HG02588 (cell line): Measurements from ENCODE around the gene CXCR5.
"Not testable (repeated sequence)": the region's sequence is repeated elsewhere in the genome, so short reads cannot be mapped to it uniquely, and the experiment has no call there.

Experiments used
- ATAC-seq: cut with Tn5 transposase; IDR thresholded peaks from one replicate; pipeline ENCODE4 v1.9.1; 2021; ENCODE audit warnings: mild to moderate bottlenecking, moderate library complexity; ENCODE audit not compliant: unreplicated experiment

The CXCR5 gene, protein sequence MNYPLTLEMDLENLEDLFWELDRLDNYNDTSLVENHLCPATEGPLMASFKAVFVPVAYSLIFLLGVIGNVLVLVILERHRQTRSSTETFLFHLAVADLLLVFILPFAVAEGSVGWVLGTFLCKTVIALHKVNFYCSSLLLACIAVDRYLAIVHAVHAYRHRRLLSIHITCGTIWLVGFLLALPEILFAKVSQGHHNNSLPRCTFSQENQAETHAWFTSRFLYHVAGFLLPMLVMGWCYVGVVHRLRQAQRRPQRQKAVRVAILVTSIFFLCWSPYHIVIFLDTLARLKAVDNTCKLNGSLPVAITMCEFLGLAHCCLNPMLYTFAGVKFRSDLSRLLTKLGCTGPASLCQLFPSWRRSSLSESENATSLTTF

DNA sequence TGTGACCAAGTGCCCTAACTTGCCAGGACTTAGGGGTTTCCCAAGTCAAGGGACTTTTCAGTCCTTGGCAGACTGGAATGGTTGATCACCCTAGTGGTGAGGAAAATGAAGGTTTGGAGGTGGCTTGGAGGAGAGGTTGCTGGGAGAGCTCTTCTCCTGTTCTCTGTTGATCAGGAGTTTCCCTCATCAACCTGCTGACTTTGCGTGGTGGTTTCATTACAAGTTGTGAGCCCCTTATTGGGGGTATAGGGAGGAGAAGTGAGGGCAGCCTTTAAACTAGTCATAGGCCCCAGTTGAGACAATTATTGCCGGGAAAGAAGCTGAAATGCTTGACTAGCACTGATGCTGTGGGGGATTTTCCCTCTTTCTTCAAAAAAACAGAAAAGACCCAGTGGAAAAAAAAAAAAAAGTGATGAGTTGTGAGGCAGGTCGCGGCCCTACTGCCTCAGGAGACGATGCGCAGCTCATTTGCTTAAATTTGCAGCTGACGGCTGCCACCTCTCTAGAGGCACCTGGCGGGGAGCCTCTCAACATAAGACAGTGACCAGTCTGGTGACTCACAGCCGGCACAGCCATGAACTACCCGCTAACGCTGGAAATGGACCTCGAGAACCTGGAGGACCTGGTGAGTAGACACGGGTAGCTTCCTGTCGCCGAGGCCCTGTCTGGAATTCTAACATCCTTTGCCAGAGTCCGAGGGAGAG, at the start of gene CXCR5:
TSS of gene CXCR5 (plus strand) at position 525 of the 704 bp plus-strand sequence. CDS start at position 575, 50 bp downstream.
- peak; percentile 79 for ATAC-seq

DNA sequence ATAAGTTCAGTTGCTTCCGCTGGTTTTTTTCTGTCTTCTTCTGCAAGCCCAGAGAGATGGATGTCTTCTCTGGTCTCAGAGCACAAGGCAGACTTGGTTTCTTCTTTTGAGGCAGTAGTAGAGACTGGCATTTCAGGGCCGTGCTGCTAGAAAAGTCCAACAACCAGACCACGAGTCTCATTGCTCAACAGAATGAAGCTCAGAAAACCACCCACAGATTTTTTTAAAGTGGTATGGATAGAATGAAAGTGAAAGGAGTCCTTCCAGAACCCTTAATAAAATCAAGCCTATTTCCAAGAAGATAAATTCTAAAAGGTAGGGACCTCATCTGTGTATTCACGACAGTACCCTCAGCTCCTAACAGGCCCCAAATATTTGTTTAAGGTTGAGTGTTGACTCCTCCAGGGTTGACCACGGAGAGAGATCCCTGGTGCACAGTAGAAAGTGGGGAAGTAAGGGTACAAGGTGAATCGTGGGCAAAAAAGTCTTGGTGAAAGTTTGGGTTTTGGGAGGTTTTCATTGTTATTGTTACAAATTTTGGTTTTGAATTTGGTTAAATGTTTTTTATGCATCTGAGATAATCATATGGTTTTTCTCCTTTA, 49.2 kb upstream of the CXCR5 start:
- no peak for ATAC-seq

DNA sequence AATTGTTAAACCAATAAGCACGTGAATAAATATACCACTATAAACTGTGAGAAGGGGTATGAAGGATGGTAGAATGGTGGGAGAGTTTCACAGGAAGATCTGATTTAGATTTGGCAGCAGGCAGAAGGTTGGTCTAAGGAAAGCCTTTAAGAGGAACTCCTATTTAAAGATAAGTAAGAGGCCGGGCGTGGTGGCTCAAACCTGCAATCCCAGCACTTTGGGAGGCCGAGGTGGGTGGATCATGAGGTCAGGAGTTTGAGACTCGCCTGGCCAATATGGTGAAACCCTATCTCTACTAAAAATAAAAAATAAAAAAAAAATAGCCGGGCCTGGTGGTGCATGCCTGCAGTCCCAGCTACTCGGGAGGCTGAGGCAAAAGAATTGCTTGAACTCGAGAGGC, 45.8 kb upstream of the CXCR5 start:
- ATAC-seq, result no peak

DNA sequence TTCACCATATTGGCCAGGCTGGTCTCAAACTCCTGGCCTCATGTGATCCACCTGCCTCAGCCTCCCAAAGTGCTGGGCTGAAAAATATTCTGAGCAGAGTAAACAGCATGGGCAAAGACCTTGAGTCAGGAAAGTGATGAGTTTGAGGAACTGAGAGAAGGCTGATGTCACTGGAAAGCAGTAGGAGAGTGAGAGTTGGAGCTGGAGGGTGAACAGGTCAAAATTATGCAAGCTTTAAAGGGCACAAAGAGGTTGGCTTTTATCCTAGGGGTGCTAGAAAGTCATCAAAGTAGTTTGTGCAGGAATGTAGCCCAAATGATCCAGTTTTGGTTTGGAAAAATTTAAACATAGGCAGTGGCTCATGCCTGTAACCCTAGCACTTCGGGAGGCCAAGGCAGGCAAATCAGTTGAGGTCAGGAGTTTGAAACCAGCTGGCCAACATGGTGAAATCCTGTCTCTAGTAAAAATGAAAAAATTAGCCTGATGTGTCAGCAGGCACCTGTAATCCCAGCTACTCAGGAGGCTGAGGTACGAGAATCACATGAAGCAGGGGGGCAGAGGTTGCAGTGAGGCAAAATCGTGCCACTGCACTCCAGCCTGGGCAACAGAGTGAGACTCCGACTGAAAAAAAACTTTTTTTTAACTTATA, 44.7 kb upstream of the CXCR5 start:
- peak; percentile 70 for ATAC-seq

DNA sequence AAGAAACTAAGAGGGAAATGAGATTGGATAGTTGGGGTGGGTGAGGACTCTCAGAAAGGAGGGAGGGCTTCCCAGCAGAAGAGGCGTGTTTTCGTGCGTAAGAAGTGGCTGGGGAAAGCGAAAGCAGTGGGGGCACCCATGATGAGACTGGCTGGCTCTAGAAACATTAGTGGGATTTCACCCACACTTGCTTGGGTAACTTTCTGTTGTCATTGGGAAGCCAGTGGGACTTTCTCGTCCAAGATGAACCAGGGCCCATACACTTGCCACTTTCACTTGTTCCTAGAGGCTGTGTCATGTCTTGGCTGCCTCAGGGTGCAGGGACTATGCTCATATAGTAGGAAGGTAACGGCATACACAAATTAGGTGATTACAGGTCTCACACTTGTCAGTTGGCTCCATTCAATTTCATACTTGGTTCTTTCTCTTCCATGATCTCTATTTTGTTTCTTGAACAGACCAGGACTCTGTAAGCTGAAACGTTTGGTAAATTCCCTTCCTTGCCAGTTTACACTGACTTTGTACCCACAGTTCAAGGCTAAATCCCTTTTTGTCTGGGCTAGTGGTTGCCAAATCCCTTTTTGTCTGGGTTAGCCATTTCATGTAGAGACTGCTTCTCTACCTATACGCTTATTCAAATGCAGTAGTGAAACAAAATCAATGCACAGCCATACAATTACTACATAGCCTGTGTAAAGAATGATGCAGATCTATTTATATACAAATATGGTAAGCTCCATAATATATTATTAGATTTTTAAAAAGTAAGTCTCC, 42.0 kb upstream of the CXCR5 start:
- peak; percentile 46 for ATAC-seq

DNA sequence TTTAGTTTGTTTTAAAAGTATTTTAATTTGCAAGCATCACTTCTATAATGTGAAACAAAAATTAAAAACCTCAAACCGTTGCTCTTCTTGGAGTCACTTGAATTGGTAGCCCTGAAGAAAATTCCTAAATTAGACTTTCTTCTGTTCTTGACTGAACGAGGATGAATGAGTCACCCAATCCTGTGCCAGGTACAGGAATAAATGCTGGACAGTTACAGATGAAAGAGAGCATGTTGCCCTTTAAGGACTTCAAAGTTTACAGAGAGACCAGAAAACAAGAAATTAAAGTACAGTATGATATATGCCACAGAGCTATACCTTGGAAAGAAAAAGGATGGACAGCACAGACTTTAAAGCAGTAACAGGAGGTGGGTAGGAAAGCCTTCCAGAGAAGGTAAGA, 41.3 kb upstream of the CXCR5 start:
- ATAC-seq, result no peak

DNA sequence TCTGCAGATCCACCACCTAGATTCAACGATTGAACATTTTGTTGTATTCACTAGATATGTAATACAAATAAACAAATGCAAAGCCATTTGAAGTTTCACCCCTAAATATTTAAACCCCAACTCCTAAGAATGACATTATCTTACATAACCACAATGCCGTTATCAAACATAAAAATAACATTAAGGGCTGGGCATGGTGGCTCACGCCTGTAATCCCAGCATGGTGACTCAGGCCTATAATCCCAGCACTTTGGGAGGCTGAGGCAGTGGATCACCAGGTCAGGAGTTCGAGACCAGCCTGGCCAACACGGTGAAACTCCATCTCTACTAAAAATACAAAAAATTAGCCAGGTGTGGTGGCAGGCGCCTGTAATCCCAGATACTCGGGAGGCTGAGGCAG, 40.8 kb upstream of the CXCR5 start:
- ATAC-seq, result not testable (repeated sequence)

DNA sequence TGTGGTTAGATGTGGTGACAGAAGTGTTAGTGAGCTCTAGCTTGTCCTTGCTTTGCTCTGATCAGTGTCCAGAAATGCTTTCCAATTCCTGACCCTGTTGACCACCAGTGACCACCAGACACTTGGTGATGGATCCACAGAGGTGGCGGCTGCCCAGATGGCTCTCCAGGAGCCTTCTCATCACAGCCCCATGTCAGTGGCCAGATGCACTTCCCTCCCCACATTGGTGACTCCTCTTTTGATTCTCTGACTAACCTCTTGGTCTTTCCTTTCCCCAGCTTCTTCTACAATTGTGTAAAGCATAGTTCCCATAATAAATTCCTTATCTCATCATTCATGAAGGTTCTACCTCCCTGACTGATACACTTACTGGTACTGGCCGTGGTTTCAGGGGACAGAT, 40.1 kb upstream of the CXCR5 start:
- no peak for ATAC-seq

DNA sequence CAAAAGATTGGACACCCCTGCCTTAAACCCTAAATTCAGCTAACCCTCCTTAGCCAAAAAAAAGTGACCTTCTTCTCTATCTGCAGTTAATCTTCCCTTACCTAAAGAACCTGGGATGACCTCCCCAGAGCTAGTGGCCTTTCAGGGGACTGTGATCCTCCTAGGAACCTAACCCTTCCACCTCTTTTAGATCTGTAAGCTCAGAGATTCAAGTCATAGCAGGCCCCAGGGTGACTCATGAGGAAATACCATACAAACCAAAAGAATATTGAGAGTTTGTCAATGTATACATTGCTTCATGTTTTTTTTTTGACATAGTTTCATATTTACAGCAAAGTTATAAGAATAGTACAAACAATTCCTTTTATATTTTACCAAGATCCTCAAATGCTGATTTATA, 38.3 kb upstream of the CXCR5 start:
- no peak for ATAC-seq

DNA sequence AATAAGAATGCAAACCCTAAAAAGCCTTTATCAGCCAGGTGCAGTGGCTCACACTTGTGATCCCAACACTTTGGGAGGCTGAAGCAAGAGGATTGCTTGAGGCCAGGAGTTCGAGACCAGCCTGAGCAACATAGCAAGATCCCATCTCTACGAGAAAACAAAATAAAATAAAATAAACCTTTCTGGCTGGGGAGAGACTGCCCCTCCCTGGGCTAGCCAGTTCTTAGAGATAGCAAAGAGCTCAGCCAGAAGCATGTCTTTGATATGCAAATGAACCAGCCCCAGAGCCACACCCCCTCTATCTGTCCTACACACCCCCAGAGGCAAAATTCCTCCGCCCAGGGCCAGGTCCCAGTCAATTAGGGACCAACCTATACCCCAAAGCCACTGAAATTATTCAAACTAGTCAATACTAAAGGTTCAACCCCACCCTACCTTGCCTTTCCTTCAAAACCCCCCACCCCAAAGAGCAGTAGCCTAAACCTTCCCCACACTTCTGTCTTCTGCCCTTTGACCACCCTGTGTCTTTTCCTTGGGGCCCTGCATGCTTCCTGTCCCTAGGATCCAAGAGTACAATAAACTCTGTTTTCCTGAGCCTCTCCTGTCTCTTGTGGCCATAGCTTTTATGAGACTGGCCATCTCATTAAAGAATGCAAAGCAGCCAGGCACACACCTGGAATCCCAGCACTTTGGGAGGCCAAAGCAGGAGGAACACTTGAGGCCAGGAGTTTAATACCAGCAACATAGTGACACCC, 37.3 kb upstream of the CXCR5 start:
- no peak for ATAC-seq

DNA sequence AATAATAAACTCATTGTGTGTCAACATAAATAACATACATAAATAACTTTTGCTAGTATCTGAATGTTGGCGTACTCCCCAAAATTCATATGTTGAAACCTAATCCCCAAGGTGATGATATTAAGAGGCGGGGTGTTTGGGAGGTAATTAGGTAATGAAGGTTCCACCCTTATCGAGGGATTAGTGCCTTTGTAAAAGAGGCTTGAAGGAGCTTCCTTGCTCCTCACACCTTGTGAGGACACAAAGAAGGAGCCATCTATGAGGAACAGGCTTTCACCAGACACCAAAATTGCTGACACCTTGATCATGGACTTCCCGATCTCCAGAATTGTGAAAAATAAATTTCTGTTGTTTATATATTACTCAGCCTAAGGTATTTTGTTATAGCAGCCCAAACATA, 33.9 kb upstream of the CXCR5 start:
- no peak for ATAC-seq

DNA sequence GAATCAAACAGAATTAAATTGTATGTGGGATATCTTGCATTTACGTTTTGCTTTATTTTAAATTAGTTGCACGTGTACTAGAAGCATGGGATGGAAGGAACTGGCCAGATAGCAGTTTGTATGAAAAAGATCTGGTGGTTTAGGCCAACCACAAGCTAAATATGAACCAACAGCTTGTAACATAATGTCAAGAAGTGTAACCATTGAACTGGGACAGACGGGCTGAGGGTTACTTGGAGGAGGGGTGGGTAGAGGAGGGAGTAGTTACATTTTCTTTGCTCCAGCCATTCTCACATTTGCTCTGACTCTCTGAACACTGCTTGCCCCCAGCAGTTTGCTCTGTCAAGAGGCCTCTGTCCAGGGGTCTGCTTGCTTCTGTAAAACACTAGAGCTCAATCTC, 31.7 kb upstream of the CXCR5 start:
- ATAC-seq, result no peak

DNA sequence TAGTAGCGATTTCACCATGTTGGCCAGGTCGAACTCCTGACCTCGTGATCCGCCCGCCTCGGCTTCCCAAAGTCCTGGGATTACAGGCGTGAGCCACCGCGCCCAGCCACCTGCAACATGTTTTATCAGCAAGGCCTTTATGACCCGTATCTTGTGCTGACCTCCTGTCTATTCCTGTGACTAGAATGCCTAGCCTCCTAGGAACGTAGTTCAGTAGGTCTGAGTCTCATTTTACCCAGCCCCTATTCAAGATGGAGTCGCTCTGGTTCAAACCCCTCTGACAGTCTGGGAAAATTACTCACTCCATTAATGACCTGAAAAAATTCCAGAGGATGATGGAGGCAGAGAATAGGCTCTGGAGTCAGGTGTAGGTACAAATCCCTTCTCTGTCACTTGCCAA, 30.0 kb upstream of the CXCR5 start:
- ATAC-seq, result no peak

DNA sequence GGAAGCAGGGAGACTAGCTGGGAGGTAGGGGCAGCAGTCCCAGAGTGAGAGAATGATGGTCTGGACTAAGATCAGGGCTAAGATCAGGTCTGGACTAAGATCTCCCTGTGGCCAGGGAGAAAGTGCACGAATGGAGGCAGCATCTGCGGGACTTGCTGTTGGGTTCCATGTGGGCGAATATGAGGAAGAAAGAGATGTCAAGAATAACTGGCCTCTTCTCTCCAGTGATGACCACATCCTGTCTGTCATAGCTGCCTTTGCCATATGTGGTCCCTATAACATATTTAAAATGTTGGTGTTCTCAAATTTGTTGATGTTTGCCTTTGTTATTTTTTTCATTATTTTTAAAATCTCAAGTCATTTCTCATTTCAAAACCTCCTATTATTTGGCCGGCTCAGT, 27.4 kb upstream of the CXCR5 start:
- no peak for ATAC-seq

DNA sequence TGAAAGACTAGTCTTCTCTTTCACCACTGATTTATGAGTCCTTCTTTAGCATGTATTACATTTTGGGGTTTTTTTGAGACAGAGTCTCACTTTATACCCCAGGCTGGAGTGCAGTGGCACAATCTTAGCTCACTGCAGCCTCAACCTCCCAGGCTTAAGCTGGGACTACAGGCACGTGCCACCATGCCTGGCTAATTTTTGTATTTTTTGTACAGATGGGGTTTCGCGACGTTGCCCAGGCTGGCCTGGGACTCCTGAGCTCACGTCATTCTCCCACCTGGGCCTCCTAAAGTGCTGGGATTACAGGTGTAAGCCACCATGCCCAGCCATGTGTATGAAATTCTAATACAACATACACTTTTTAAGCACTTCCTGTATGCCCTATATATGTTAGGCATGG, 26.3 kb upstream of the CXCR5 start:
- no peak for ATAC-seq

DNA sequence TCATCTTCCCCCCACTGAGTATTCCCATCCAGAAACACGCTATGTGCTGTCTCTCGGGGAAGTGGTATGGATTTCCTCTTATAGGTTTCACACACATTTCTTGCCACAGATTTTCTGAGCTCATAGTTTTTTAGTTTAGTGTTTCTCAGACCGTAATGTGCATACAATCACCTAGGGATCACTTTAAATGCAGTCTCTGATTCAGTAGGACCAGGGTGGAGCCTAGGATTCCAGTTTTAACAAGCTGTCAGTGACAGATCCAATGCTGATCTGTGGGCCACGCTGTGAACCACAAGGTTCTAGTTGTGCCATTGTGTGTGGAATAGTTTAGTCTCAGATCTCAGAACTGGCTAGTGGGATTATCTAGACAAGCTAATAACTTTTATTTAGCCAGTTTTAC, 23.7 kb upstream of the CXCR5 start:
- ATAC-seq, result no peak

DNA sequence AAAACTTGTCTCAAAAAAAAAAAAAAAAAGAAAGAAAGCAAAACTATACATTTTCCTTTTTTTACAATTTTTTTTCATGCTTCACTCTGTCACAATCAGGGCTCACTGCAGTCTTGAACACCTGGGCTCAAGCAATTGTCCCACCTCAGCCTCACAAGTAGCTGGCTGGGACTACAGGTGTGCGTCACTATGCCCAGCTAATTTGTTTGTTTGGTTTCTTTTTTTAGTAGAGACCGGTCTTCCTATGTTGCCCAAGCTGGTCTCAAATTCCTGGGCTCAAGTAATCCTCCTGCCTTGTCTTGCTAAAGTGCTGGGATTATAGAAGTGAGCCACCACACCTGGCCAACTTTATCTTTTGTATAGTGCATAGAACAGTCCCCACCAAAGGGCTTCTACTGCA, 15.0 kb upstream of the CXCR5 start:
- ATAC-seq, result no peak

DNA sequence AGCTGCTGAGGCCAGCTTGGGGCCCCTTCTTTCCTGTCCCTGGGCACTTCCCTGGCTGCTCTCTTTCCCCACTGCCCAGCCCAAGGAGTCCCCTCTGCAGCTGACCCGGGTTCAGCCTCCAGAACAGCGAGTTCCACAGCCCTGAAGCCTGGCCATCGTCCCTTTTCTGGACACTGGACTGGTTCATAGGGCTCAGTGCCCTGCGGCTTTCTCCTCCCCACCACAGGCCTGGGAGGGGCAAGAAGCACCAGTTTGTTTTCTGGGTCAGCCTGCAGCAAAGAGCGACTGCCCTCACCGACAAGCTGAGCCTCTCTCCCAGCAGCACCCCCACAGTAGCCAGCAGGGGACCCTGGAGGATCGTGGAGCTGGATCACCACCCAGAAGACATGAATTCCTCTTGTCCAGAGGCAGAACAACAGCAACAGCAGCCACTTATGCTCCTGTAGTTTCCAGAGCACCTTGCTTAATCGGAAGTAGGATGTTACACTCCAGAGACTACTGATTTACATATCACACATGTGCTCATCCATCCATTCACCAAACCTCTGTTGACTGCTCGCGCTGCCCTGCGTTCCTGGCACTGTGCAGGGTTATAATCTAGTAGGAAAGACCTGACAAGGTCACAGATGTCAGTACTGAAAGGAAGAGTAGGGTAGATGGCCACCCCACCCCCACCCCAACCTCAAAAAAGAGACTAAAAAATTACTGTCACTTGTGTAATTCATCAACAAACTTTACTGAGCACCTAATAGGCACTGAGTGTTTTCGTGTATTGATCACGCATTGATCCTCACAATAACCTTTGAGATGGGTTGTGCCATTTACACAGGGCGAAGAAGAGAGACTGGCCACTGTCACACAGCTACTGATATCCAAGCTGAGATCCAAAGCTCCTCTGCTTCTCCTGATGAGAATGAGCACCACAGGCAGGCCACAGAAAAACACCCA, 13.0 kb upstream of the CXCR5 start:
- peak; percentile 42 for ATAC-seq

DNA sequence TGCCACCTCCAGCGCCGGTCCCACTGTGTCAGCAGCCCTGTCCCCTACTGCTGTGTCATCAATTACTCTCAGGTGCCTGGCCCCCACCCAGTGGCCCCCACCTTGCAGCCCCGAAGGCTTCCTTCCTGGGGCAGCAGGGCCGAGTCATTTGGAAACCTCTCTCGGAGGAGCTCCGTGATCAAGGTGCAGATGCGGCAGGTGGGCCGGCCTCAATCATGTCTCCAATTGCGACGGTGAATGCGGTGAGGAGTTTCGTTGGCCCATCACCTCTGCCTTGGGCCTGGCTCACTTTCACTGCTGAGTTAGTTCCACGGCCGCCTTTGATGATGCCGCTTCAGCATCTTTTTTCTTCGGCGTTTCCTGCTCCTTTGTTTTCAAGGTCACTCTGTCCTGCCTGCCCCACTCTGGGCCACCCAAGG, 11.3 kb upstream of the CXCR5 start:
- ATAC-seq, result no peak
